ENCODE data around the gene DCST1. TPM values are rescaled to one million over a fixed set of nuclear protein-coding genes. Genes with fewer than 3 reads are reported as not detected.

DCST1 gene
- total RNA-seq, 1 experiment from 2014 or later: not detected

DNA sequence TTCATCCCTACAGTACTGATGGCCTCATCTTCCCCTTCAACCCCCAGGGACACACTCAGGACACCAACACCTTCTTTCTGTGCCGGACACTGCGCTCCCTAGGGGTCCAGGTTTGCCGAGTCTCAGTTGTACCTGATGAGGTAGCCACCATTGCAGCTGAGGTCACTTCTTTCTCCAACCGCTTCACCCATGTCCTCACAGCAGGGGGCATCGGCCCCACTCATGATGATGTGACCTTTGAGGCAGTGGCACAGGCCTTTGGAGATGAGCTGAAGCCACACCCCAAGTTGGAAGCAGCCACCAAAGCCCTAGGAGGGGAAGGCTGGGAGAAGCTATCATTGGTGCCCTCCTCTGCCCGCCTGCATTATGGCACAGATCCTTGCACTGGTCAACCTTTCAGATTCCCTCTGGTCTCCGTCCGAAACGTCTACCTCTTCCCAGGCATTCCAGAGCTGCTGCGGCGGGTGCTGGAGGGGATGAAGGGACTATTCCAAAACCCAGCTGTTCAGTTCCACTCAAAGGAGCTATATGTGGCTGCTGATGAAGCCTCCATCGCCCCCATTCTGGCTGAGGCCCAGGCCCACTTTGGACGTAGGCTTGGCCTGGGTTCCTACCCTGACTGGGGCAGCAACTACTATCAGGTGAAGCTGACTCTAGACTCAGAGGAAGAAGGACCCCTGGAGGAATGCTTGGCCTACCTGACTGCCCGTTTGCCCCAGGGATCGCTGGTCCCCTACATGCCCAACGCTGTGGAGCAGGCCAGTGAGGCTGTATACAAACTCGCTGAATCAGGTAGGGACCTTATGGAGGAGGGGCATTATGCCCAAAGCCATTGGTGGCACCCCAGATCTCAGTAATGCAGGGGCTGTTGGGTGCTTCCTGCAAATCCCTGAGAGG, 45.3 kb upstream of the DCST1 start:
- TF ChIP-seq CTCF (conservative IDR thresholded peaks at IDR 0.05; ENCODE audit: low read depth, low read length) (no peak), EZH2 (IDR thresholded peaks at IDR 0.05; ENCODE audit: borderline replicate concordance, low read depth, low read length, poor library complexity, severe bottlenecking) (no peak)
- no peak overlapping the region for H3K27ac ChIP-seq (ENCODE audit: low read depth, low read length, poor library complexity, severe bottlenecking)
- intact Hi-C loops (cut with micrococcal nuclease; ENCODE audit: unreplicated experiment): no loop called here
- no peak for DNase-seq (ENCODE audit: low spot score)
- no peak overlapping the region for H3K4me3 ChIP-seq (ENCODE audit: low read depth, low read length, poor library complexity, severe bottlenecking)
- no peaks in the 10 kb centered on the region for H3K4me1 ChIP-seq (ENCODE audit: insufficient read depth, low read length, poor library complexity, severe bottlenecking)
- no peaks in the 10 kb centered on the region for H3K9me3 ChIP-seq (ENCODE audit: low read depth, low read length, poor library complexity, severe bottlenecking)
- CTCF ChIA-PET: interaction anchor here (1.3 kb wide), 1 partner anchor 11 kb away, joined by 5 read pairs; no protein-coding TSS in a partner anchor
- peaks cover 40% of the 10 kb centered on the region for H3K36me3 ChIP-seq (ENCODE audit: insufficient read depth, low read length, poor library complexity, severe bottlenecking)
- no TSS peak for BruUV-seq (replicated peaks)
- no peaks in the 10 kb centered on the region for H3K27me3 ChIP-seq (replicated peaks; ENCODE audit: insufficient read depth, low read depth, low read length, poor library complexity)
- POLR2A ChIA-PET (ENCODE audit: low non-redundant PET): no interaction called here

DNA sequence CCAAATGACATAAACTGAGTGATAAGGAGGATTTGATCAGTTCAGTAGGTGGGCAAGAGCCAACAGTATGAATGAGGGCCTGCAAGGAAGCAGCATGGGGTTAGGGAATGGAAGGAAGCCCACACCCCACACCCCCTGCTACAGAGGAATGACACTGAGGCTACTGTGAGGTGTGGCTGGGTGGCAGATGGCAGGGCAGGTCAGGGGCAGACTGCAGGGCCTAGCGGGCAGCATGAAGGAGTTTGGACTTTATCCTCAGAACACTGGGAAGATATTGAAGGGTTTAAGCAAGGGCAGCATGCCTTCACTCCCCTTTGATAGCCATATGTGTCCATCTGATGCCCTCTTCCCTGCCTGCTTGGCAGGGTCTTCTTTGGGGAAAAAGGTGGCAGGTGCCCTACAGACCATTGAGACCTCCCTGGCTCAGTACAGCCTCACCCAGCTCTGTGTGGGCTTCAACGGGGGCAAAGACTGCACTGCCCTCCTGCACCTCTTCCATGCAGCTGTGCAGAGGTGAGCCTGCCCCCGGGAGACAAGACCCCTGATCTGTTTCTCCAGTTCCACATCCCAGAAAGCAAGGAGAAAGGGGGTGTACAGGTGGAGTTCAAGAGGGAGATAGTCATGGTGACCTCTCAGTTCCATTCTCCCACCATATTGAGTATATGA, 44.3 kb upstream of the DCST1 start:
- H3K4me1 ChIP-seq (ENCODE audit: insufficient read depth, low read length, poor library complexity, severe bottlenecking): no peaks in the 10 kb centered on the region
- DNase-seq (ENCODE audit: low spot score): no peak
- no peaks in the 10 kb centered on the region for H3K27me3 ChIP-seq (replicated peaks; ENCODE audit: insufficient read depth, low read depth, low read length, poor library complexity)
- H3K4me3 ChIP-seq (ENCODE audit: low read depth, low read length, poor library complexity, severe bottlenecking): no peak overlapping the region
- POLR2A ChIA-PET (ENCODE audit: low non-redundant PET): no interaction called here
- CTCF ChIA-PET: no interaction called here
- peaks cover 40% of the 10 kb centered on the region for H3K36me3 ChIP-seq (ENCODE audit: insufficient read depth, low read length, poor library complexity, severe bottlenecking)
- TF ChIP-seq EZH2 (IDR thresholded peaks at IDR 0.05; ENCODE audit: borderline replicate concordance, low read depth, low read length, poor library complexity, severe bottlenecking) (no peak), CTCF (conservative IDR thresholded peaks at IDR 0.05; ENCODE audit: low read depth, low read length) (no peak)
- no peak overlapping the region for H3K27ac ChIP-seq (ENCODE audit: low read depth, low read length, poor library complexity, severe bottlenecking)
- intact Hi-C loops (cut with micrococcal nuclease; ENCODE audit: unreplicated experiment): no loop called here
- no TSS peak for BruUV-seq (replicated peaks)
- H3K9me3 ChIP-seq (ENCODE audit: low read depth, low read length, poor library complexity, severe bottlenecking): no peaks in the 10 kb centered on the region

- BruUV-seq (replicated peaks): no TSS peak
- H3K9me3 ChIP-seq (ENCODE audit: low read depth, low read length, poor library complexity, severe bottlenecking): no peaks in the 10 kb centered on the region
- CTCF ChIA-PET: no interaction called here
These were observed 43.3 kb upstream of the DCST1 start for GRCh38 chr1:154990276-154990675.

More at GRCh38 chr1:154990276-154990675, 43.3 kb upstream of the DCST1 start:
- no peak for DNase-seq (ENCODE audit: low spot score)
- Histone ChIP-seq H3K4me3 (ENCODE audit: low read depth, low read length, poor library complexity, severe bottlenecking) (no peak overlapping the region), H3K27me3 (replicated peaks; ENCODE audit: insufficient read depth, low read depth, low read length, poor library complexity) (no peaks in the 10 kb centered on the region), H3K36me3 (ENCODE audit: insufficient read depth, low read length, poor library complexity, severe bottlenecking) (peaks cover 40% of the 10 kb centered on the region), H3K4me1 (ENCODE audit: insufficient read depth, low read length, poor library complexity, severe bottlenecking) (no peaks in the 10 kb centered on the region), H3K27ac (ENCODE audit: low read depth, low read length, poor library complexity, severe bottlenecking) (no peak overlapping the region)
- no peak for TF ChIP-seq EZH2 (IDR thresholded peaks at IDR 0.05; ENCODE audit: borderline replicate concordance, low read depth, low read length, poor library complexity, severe bottlenecking)
- TF ChIP-seq CTCF (conservative IDR thresholded peaks at IDR 0.05; ENCODE audit: low read depth, low read length): no peak
- intact Hi-C loops (cut with micrococcal nuclease; ENCODE audit: unreplicated experiment): no loop called here
- POLR2A ChIA-PET (ENCODE audit: low non-redundant PET): no interaction called here
